LNCaP clone FGC (cell line): Measurements from ENCODE around the gene TSHZ2.

Experiments
- DNase-seq: peaks from one replicate; pipeline ENCODE4 v3.0.0-alpha.2; 2011; ENCODE audit warnings: low read depth
- H3K4me3 ChIP-seq: 2 replicates; pipeline ENCODE4 v1.5.1; 2011; ENCODE audit warnings: mild to moderate bottlenecking, low read depth, low read length, control low read depth
- TF ChIP-seq, protein P1 (sequence below): IDR thresholded peaks from 2 replicates; pipeline ENCODE4 v1.5.1; 2012; ENCODE audit warnings: mild to moderate bottlenecking; ENCODE audit not compliant: control insufficient read depth, insufficient read depth; ENCODE audit errors: extremely low read depth

Gene TSHZ2

DNA sequence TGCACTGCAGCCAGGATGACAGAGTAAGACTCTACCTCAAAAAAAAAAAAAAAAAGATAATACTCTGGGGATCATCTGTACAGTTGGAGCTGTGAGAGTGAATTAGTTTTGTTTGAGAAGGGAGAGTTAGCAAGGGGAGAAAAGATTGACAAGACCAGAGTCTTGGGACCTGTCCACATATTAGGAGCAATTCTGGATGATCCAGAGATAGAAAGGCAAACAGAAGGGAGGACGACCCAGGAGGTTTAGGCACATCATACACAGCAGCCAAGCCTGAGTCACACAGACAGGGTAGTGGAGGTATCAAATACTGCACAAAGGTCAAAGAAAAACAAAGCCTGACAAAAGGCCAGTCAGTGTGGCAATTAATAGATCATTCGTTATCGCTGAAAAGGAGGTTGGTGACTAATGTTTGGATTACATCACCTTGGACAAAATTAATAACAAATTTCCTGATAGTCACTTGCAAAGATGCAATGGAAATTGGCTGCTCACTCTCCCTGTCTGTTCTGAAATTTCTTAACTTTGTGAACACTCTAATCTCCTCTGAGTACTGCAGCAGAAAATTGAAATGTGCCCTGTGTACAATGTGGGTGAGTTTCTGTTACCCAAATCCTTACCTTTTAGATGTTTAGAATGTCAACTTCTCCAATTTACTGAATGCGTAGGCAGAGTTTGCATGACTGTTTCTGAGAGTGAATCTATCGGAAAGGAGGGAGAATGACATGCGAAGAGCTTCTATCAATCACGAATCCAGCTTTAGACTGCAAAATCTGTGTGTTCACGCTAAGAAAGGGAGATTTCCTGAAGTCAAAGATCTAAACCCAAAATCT is 105.4 kb downstream of the TSHZ2 start:
- TF ChIP-seq, protein P1, sequence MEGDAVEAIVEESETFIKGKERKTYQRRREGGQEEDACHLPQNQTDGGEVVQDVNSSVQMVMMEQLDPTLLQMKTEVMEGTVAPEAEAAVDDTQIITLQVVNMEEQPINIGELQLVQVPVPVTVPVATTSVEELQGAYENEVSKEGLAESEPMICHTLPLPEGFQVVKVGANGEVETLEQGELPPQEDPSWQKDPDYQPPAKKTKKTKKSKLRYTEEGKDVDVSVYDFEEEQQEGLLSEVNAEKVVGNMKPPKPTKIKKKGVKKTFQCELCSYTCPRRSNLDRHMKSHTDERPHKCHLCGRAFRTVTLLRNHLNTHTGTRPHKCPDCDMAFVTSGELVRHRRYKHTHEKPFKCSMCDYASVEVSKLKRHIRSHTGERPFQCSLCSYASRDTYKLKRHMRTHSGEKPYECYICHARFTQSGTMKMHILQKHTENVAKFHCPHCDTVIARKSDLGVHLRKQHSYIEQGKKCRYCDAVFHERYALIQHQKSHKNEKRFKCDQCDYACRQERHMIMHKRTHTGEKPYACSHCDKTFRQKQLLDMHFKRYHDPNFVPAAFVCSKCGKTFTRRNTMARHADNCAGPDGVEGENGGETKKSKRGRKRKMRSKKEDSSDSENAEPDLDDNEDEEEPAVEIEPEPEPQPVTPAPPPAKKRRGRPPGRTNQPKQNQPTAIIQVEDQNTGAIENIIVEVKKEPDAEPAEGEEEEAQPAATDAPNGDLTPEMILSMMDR: no peak

DNA sequence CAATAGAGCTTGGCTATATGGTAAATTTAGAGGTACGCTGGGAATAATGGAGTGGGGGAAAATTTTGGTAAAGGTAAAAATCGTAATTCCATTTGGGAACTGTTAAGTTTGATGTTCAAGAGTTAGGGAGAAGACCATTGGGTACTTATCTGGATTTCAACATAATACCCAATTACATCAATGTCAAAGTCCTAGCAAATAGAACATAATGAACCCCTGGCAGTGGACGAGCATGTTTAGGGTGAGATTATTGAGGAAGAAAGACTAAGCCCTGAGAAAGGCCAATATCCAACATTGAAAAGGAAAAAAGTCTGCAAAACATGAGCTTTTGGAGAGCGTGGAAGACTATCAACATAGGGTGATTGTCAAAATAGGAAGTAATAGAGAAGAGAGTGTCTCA is 106.6 kb downstream of the TSHZ2 start:
- TF ChIP-seq, protein P1: no peak
- no peak for DNase-seq
- no peak overlapping the region for H3K4me3 ChIP-seq

More for the DNA sequence above, 105.4 kb downstream of the TSHZ2 start:
- no peak overlapping the region for H3K4me3 ChIP-seq
- no peak for DNase-seq

DNA sequence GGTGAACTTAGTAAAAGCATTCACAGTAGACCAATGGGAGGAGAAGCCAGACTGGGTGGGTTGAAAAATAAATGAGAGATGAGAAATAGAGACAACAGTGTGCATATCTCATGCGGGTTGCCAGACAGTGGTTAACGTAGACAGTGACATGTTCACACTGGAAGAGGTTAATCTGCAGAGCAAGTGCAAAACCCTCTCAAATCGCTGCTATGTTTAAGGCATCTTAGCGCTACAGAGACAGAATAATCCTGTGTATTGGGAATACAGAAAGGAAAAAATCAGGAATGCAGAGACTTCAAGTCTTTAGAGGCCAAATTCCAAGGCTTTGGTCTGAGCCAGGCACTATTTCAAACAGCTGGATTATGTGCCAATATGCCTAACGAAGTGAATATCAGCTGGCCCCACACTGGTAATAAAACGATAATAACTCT is 107.1 kb downstream of the TSHZ2 start:
- TF ChIP-seq, protein P1: no peak
- no peak for DNase-seq
- no peak overlapping the region for H3K4me3 ChIP-seq

DNA sequence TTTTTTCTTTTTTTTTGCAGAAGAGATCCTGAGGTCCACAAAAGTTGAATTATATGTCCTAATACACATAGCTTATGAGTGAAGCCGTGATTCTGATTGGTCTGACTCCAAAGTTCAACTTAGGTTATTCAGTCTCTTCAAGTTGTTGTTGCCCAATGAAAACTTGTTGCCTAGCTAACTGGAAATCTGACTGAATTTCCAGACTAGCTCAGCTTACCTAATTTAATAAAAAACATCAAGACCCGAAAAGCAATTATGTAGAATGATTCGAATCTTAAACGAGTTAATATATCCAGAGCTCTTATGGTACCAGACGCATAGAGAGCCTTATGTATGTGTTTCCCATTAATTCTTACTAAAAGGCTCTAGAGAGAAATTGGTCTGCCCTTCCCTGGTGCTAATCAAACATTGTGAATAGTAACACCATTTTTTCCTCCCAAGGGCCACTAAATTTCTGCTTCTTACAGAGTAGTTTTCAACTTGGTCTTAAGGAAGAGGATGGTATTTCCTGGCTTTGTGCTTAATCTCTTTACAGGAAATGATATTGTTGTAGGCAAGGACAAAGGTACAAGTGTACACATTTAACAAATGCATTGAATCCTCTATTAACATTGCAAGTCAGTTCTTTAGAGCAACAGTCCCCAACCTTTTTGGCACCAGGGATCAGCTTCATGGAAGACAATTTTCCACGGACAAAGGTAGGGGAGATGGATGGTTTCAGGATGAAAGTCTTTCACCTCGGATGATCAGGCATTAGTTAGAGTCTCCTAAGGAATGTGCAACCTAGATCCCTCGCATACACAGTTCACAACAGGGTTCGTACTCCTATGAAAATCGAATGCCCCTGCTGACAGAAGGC is 107.9 kb downstream of the TSHZ2 start:
- no peak for DNase-seq
- TF ChIP-seq, protein P1: no peak
- H3K4me3 ChIP-seq: no peak overlapping the region

DNA sequence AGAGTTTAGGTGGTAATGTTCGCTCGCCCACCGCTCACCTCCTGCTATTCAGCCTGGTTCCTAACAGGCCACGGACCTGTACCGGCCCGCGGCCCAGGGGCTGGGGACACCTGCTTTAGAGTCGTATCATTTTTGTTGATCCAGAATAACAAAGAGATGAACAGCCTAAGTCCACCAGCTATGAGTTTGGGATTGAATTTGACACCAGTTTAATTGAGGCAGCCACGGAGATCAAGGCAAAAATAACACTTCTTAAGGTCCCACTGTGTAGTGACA is 108.5 kb downstream of the TSHZ2 start:
- TF ChIP-seq, protein P1: no peak
- no peak overlapping the region for H3K4me3 ChIP-seq
- DNase-seq: no peak

DNA sequence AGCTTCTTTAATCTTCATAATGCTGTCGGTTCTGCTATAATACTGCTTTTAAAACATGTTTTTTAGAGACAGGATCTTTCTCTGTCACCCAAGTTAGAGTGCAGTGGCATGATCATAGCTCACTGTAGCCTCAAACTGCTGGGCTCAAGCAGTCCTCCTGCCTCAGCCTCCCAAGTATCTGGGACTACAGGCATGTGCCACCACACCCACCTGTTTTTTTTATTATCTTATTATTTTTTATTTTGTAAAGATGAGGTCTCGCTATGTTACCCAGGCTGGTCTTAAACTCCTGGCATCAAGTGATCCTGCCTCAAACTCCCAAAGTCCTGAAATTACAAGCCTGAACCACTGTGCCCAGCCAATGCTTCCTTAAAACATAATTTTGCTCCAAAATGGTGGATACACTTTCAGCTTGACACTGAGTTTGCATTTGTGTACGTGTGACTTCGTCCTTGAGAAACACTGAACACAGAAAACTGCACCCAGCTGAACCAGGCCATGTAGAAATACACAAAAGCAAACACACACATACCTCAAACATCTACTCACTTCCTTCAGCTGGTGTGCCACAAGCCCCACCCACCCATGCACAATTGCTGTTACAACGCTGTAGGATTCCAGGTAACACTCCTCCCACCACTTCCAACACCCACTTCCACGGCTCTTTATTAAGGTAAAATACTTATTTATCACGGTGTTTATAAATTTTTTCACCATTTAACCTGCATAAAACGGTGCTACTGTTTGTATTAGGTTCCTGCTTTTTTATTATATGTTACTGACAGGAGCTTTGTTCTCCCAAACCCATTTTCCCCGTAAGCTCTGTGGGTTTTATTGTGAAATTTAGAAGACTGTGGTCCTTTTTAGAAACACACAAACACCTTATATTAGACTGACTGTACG is 109.1 kb downstream of the TSHZ2 start:
- TF ChIP-seq, protein P1: no peak
- no peak overlapping the region for H3K4me3 ChIP-seq
- DNase-seq: no peak
